CD1c-positive myeloid dendritic cell (primary cell): ENCODE measurements around the gene CUEDC2.
A peak's percentile ranks its signal among the peaks of the same experiment; 100 is the strongest.

Experiments
- DNase-seq: peaks from one replicate; pipeline ENCODE4 v3.0.0-alpha.2; 2016; ENCODE audit errors: extremely low spot score

Gene CUEDC2

DNA sequence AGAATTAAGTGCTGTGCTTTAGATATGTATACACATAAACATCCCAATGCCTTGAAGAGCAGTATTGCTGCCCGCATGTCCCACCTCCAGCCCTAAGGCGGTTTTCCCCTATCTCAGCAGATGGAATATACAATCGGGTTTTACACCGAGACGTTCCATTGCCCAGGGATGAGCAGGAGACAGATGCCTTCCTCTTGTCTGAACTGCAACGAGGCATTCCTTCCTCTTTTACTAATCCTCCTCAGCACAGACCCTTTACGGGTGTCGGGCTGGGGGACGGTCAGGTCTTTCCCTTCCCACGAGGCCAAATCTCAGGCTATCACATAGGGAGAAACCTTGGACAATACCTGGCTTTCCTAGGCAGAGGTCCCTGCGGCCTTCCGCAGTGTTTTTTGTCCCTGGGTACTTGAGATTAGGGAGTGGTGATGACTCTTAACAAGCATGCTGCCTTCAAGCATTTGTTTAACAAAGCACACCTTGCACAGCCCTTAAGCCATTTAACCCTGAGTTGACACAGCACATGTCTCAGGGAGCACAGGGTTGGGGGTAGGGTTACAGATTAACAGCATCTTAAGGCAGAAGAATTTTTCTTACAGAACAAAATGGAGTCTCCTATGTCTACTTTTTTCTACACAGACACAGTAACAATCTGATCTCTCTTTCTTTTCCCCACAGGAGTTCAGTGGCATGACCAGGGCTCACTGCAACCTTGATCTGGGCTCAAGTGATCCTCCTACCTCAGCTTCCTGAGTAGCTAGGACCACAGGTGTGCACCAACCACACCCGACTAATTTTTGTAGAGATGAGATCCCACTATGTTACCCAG, 22.5 kb upstream of the CUEDC2 start:
- DNase-seq = peak; percentile 17

DNA sequence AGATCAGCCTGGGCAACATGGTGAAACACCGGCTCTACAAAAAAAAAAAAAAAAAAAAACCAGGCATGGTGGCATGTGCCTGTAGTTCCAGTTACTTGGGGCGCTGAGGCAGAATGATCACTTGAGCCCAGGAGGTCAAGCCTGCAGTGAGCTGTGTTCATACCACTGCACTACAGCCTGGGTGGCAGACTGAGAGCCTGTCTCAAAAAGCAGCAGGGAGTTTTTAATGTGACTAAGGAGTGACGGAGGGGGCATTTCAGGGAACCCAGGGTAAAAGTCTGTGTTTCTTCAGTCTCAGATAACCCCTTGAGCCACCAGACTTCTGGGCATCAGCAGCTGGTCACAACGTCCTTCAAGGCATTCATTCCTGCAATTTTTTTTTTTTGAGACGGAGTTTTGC, 21.1 kb upstream of the CUEDC2 start:
- no peak for DNase-seq

DNA sequence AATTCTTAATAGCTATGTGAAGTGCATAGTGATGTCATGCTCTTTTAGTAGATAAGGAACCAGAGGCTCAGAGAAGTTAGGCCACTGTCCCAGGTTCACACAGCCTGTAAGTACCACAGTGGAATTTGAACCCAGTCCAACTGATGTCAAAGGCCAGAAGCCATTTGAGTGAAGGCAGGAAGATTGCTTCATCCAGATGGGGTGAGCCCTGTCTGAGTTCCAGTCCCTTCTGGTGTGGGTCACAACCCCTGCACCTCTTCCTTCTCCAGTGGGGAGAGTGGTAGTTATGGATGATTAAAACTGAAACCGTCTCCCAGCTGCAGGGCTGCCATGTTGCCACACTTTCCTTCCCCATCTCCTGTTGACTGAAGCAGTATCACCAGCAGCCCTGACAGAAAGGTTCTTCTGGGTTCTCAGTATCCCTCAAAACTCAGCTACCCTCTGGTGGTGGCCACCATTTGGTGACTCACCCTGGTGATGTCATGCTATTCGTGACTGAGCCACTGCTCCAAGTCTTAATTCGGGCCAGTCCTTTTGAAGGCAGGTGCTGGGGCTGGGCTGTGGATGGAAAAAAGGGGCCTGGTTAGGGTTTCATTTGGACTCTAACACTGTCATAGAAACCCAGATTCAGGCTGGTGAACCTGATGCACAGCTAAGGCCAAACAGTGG, 20.4 kb upstream of the CUEDC2 start:
- peak; percentile 94 for DNase-seq

DNA sequence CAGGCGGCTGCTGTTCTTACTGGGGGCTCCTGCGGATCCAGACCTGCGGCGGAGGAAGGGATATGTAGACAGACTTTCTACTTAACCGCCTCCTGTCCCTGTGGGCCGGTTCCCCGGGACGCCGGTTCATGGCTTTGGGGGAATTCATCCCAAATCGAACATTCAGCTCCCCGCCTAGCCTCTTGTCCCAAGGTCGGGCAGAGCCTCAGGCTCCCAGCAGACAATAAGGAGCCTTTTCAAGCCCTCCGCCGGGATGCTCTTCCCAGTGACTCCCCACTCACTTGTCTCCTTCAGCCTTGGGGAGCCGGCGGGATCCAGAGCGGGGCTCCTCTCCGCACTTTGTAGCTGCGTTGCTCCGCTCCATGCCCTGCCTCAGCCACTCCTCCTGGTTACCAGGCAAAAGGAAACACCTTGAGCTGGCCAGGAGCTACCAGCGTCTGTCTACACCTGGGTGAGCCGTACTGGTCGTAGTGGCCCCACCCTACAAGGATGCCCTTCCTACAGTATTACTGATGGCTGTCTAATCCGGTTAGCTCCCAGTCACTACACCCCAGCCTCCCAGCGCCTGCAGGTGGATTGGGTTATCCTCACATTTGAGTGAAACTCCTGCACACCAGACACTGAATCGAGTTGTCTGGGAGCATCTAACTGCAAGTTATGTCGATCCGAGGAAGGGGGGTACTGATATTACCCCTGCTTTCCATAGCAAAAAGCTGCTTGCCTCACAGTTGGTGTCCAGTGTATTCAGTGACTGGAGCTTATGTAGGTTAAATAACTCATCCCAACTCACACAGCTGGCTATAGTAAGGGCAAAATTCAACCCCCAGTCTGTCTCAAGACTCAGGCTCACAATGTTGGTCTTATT, 19.0 kb upstream of the CUEDC2 start, which contains the start of gene C10orf95:
TSS of gene C10orf95 (minus strand) at position 439 of the 865 bp plus-strand sequence. CDS start 450 bp downstream, outside the sequence.
- no peak for DNase-seq

- DNase-seq = peak; percentile 93
Measured at GRCh38 chr10:102450374-102451104, 18.2 kb upstream of the CUEDC2 start.

DNA sequence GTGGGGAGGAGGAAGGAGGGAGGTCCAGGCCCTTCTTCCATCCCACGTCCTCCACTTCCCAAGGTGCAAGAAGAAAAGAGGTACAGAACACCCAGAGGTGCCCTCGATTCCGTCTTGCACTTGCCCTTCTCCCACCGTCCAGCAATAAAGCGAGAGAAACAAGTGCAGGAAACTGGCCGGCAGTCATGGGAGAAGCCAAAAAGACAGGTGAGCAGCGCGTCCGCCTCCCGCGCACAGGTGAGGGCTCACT, 17.7 kb upstream of the CUEDC2 start:
- no peak for DNase-seq

DNA sequence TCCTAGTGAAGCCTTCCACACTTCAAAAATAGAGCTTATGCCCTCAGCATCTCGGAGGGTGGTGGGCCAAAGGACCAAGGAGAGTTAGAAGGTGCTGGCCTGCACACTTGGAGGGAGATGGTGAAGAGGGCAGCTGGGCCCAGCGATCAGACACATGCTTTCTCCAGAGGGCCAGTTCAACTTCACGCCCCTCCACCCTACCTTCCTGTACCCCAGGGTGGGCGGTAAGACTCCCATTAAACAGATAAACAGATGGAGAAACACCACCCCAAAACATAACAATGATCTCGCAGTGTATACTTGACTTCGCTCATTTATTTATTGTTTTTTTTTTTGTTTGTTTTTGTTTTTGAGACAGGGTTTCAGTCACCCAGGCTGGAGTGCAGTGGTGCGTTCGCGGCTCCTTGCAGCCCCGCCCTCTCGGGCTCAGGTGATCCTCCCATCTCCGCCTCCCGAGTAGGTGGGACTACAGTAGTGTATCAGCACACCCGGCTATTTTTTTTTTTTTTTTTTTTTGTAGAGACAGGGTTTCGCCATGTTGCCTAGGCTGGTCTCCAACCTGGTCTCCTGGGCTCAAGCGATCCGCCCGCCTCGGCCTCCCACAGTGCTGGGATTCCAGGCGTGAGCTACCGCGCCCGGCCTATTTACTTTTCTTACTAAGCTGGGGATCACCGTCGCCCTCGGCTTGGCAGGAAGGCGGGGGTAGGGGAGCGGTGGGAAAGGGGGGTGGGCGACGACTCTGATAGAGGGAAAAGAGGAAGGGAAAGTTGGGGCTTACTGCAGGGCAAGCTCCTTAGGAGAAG, 17.1 kb upstream of the CUEDC2 start:
- DNase-seq = peak; percentile 65

GRCh38 chr10:102444851-102445250, 12.5 kb upstream of the CUEDC2 start:
- peak; percentile 17 for DNase-seq

- DNase-seq = no peak
Measured at GRCh38 chr10:102438374-102438773, 6.0 kb upstream of the CUEDC2 start.

DNA sequence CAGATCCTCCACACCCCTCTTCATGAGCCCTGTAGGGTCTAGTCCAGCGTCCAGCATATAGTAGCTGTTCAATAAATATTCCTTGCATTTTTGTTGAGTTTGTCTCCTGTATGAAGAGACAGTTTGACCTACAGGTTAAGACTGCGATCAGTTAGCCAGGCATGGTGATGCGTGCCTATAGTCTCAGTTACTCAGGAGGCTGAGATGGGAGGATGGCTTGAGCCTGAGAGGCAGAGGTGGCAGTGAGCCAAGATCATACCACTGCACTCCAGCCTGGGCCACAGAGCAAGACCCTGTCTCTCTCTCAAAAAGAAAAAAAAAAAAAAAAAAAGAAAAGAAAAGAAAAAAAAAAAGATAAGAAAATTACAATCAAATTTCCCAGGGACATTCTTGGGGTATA, 5.1 kb upstream of the CUEDC2 start:
- no peak for DNase-seq

- no peak for DNase-seq
Measured at GRCh38 chr10:102436312-102436711, 3.9 kb upstream of the CUEDC2 start.

- peak; percentile 89 for DNase-seq
Measured at GRCh38 chr10:102435529-102436233, 3.3 kb upstream of the CUEDC2 start.

GRCh38 chr10:102435133-102435497, 2.7 kb upstream of the CUEDC2 start:
- DNase-seq = no peak

GRCh38 chr10:102434394-102435132, 2.2 kb upstream of the CUEDC2 start:
- peak; percentile 62 for DNase-seq

- peak; percentile 66 for DNase-seq
Measured at GRCh38 chr10:102433619-102434046, 1.3 kb upstream of the CUEDC2 start.

- DNase-seq = no peak
Measured at GRCh38 chr10:102431452-102432124, 786 bp downstream of the CUEDC2 start.

DNA sequence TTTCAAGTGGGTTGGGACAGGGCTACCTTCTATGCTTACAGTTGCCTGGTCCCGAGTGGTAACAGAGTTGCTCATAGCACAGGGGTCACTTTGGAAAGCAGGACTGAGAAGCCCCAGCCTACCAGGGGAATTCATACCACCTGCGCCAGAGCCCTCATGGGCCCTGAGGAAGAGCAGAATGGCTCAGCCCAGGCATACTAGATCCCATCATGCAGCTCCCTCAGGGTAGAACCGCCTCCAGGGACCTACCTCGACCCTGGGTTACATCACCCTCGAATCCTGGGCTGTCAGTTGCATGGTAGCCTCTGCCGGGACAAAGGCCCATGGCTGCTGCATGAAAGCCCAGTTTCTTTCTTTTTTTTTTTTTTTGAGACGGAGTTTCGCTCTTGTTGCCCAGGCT, 2.9 kb downstream of the CUEDC2 start:
- DNase-seq = no peak

DNA sequence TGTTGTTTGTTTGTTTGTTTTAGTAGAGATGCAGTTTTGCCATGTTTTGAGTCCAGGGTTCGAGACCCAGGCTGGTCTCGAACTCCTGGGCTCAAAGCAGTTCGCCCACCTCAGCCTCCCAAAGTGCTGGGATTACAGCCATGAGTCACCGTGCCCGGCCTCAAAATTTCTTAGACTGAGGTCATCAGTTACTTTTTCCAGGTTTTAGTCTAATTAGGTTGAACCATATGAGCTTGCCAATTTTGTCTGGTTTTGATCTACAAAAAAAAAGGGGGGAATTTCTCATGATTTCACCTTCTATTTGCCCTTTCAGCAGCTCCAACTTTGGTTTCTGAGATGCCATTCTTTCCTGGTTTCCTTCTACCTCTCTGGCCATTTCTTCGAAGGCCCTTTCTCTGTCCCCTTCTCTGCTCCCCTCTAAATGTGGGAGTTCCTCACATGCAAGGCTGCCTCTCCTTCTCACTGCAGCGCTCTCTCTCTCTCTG, 5.5 kb downstream of the CUEDC2 start:
- no peak for DNase-seq

DNA sequence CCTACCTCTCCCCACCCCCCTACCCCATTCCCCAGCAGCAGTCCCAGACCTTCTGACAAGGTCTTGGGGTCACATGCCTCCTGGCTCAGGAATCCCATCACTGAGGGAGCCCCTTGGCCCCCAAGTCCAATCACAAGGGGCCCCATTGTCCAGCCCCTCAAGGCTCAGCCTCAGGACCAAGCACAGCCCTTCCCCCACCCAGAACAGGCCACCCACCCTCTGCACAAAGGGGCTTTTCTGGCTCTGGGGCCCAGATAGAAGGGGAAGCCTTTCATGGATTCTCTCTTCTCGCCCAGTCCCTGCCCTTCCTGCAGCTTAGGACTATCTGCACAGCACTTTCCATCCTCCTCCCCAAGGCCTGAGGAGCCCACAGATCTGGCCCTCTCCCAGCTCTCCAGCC, 6.9 kb downstream of the CUEDC2 start:
- no peak for DNase-seq
